Sigmoid colon (tissue), 4 donors: ENCODE data around the gene ARHGAP15.

Experiments used
- EP300 ChIP-seq, 4 donors: sonication (generic); formaldehyde crosslinking; IDR thresholded peaks; one replicate each; pipeline ENCODE4 v1.6.1; 2017; ENCODE audit warnings: antibody characterized with exemption in 4 of 4
- POLR2A ChIP-seq, 2 donors: fragments of 450-650 bp; IDR thresholded peaks; one replicate each; pipeline ENCODE4 v1.6.1; 2016; ENCODE audit warnings: antibody characterized with exemption in 2 of 2, mild to moderate bottlenecking in 2 of 2, moderate library complexity in 2 of 2

- TF ChIP-seq POLR2A (IDR thresholded peaks at IDR 0.05) (no peak), EP300 (IDR thresholded peaks at IDR 0.05) (no peak)
Observed at GRCh38 chr2:143734507-143734906, 605.3 kb downstream of the ARHGAP15 start.
